Activated T-cell treated with anti-CD3 and anti-CD28 coated beads, Interleukin-2, amount 50 U/mL, for 72 hours (primary cell): ENCODE data around the gene TMEM171. TPM values are rescaled to one million over a fixed set of nuclear protein-coding genes. Genes with fewer than 3 reads are reported as not detected.

Source experiments
- ATAC-seq, 2 donors: fragments of 150-1000 bp; cut with Tn5 transposase; replicated peaks in 1 of 2; 2 replicates each; pipeline ENCODE4 v1.10.0; 2021; ENCODE audit warnings: moderate library complexity in 2 of 2, mild to moderate bottlenecking in 1 of 2
- DNase-seq, 2 donors: peaks; one replicate each; pipeline ENCODE4 v3.0.0; 2021 to 2022; ENCODE audit warnings: mixed read lengths in 1 of 2
- H3K27ac Mint-ChIP-seq: one replicate; pipeline ENCODE4 v1.8.0; 2022; ENCODE audit warnings: mild to moderate bottlenecking, moderate library complexity, mixed read lengths
- H3K27me3 Mint-ChIP-seq: one replicate; pipeline ENCODE4 v1.8.0; 2022; ENCODE audit warnings: low read depth, mixed read lengths
- H3K36me3 Mint-ChIP-seq, 2 donors: one replicate each; pipeline ENCODE4 v1.8.0; 2022; ENCODE audit warnings: mixed read lengths in 2 of 2, mild to moderate bottlenecking in 1 of 2; ENCODE audit not compliant: insufficient read depth in 2 of 2
- H3K4me1 Mint-ChIP-seq: one replicate; pipeline ENCODE4 v1.8.0; 2022; ENCODE audit warnings: low read depth, mixed read lengths
- H3K4me3 Mint-ChIP-seq, 2 donors: one replicate each; pipeline ENCODE4 v1.8.0; 2022; ENCODE audit warnings: mild to moderate bottlenecking in 2 of 2, mixed read lengths in 2 of 2, moderate library complexity in 2 of 2
- H3K9me3 Mint-ChIP-seq, 2 donors: one replicate each; pipeline ENCODE4 v1.8.0; 2022; ENCODE audit warnings: mixed read lengths in 2 of 2
- total RNA-seq, 2 donors: library from RNA; stranded (reverse); gene quantifications; one replicate each; pipeline ENCODE4 v1.2.3, GENCODE V29; 2022

Gene TMEM171
- total RNA-seq, 2 donors from 2014 or later, result not detected

DNA sequence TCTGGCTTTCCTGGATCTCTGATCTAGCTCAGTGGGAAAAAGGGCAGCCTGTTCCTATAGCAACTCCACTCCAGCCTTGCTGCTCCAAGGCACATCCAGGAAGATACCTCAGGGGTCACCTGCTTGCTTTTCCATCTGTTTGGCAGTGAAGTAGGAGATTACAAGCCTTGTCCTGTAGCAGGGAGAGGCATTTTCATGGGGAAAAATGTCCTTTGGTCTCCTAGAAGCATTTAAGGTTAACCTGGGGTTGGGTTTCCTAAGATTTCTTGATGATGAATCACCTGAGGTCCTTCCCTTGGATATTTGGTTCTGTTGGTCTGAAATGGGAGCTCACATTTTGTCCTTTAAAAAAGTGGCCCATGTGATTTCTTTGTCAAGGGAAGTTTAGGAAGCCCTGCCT, 51.1 kb downstream of the TMEM171 start:
- H3K27ac Mint-ChIP-seq, result no peak overlapping the region
- DNase-seq (no peak), ATAC-seq (no peak)
- H3K9me3 Mint-ChIP-seq, result no peaks in the 10 kb centered on the region
- H3K4me3 Mint-ChIP-seq, result no peak overlapping the region
- peaks cover 0 to 2% of the 10 kb centered on the region in 2 donors for H3K36me3 Mint-ChIP-seq
- no peaks in the 10 kb centered on the region for H3K4me1 Mint-ChIP-seq
- H3K27me3 Mint-ChIP-seq, result peaks cover 96% of the 10 kb centered on the region

- ATAC-seq, result no peak
- no peaks in the 10 kb centered on the region for H3K9me3 Mint-ChIP-seq
- peaks cover 96% of the 10 kb centered on the region for H3K27me3 Mint-ChIP-seq
- H3K27ac Mint-ChIP-seq, result no peak within 1 kb of the TSS
- DNase-seq, result no peak
- H3K36me3 Mint-ChIP-seq, result peaks cover 0 to 2% of the 10 kb centered on the region in 2 donors
- H3K4me3 Mint-ChIP-seq, result no peak within 1 kb of the TSS
- H3K4me1 Mint-ChIP-seq, result no peaks in the 10 kb centered on the region
These were observed 52.6 kb downstream of the TMEM171 start, which contains the start of gene TMEM174 for GRCh38 chr5:73172951-73173350. TMEM174 (plus strand) TSS chr5:73173193; CDS start chr5:73173244, 51 bp downstream.

- DNase-seq (no peak), ATAC-seq (no peak)
- H3K4me3 Mint-ChIP-seq, result no peak overlapping the region
- no peaks in the 10 kb centered on the region for H3K9me3 Mint-ChIP-seq
- H3K36me3 Mint-ChIP-seq, result peaks cover 0 to 2% of the 10 kb centered on the region in 2 donors
- H3K4me1 Mint-ChIP-seq, result no peaks in the 10 kb centered on the region
- H3K27ac Mint-ChIP-seq, result no peak overlapping the region
- H3K27me3 Mint-ChIP-seq, result peaks cover 96% of the 10 kb centered on the region
These were observed 53.9 kb downstream of the TMEM171 start for GRCh38 chr5:73174100-73174815.

- H3K27me3 Mint-ChIP-seq, result peaks cover 96% of the 10 kb centered on the region
- no peaks in the 10 kb centered on the region for H3K36me3 Mint-ChIP-seq
- H3K27ac Mint-ChIP-seq, result no peak overlapping the region
- no peaks in the 10 kb centered on the region for H3K9me3 Mint-ChIP-seq
- H3K4me3 Mint-ChIP-seq, result no peak overlapping the region
- DNase-seq (no peak), ATAC-seq (no peak)
- no peaks in the 10 kb centered on the region for H3K4me1 Mint-ChIP-seq
These were observed 55.9 kb downstream of the TMEM171 start for GRCh38 chr5:73176250-73176649.

GRCh38 chr5:73178265-73178664, 57.9 kb downstream of the TMEM171 start:
- DNase-seq (no peak), ATAC-seq (peak in 1 of 2 donors; percentile 79)
- peaks cover 0 to 2% of the 10 kb centered on the region in 2 donors for H3K36me3 Mint-ChIP-seq
- H3K27ac Mint-ChIP-seq, result no peak overlapping the region
- H3K9me3 Mint-ChIP-seq, result no peaks in the 10 kb centered on the region
- H3K27me3 Mint-ChIP-seq, result peaks cover 96% of the 10 kb centered on the region
- H3K4me3 Mint-ChIP-seq, result no peak overlapping the region
- no peaks in the 10 kb centered on the region for H3K4me1 Mint-ChIP-seq

DNA sequence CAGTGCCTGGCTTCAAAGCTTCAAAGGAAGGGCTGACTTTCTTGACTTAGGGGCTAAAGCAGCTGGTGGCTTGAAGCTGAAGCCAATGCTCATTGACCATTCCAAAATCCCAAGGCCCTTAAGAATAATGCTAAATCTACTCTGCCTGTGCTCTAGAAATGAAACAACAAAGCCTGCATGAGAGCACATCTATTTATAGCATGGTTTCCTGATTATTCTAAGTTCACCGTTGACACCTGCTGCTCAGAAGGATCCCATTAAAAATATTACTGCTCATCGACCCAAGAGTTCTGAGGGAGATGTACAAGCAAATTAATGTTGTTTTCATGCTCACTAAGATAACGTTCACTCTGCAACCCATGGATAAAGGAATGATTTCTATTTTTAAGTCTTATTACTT, 59.4 kb downstream of the TMEM171 start:
- peaks cover 4 to 6% of the 10 kb centered on the region in 2 donors for H3K36me3 Mint-ChIP-seq
- H3K9me3 Mint-ChIP-seq, result peaks cover 3% of the 10 kb centered on the region in 2 donors

DNA sequence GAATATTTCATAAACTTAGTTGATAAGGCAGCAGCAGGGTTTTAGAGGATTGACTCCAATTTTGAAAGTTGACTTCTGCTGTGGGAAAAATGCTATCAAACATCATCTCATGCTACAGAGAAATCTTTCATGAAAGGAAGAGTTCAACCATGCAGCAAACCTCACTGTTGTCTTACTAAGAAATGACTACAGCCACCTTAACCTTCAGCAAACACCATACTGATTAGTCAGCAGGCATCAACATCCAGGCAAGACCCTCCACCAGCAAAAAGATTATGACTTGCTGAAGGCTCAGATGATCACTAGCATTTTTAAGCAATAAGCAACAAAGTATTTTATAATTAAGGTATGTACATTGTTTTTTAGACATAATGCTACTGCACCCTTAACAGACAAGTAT, 60.2 kb downstream of the TMEM171 start:
- H3K4me1 Mint-ChIP-seq, result no peaks in the 10 kb centered on the region
- DNase-seq, result no peak
- no peak for ATAC-seq

More for the DNA sequence above, 59.4 kb downstream of the TMEM171 start:
- Mint-ChIP-seq H3K27ac (no peak overlapping the region), H3K4me1 (no peaks in the 10 kb centered on the region), H3K4me3 (no peak overlapping the region), H3K27me3 (peaks cover 96% of the 10 kb centered on the region)
- ATAC-seq (no peak), DNase-seq (no peak)

More for the DNA sequence above, 60.2 kb downstream of the TMEM171 start:
- no peak overlapping the region for H3K4me3 Mint-ChIP-seq
- peaks cover 6 to 7% of the 10 kb centered on the region in 2 donors for H3K36me3 Mint-ChIP-seq
- peaks cover 3 to 5% of the 10 kb centered on the region in 2 donors for H3K9me3 Mint-ChIP-seq
- no peak overlapping the region for H3K27ac Mint-ChIP-seq
- peaks cover 91% of the 10 kb centered on the region for H3K27me3 Mint-ChIP-seq

Other genes starting within 250 kb of the TMEM171 start
- 1 to 10 TPM; 2.3 to 2.4 TPM for gene FCHO2, start 164.5 kb upstream of the TMEM171 start, total RNA-seq
- gene TMEM174, start 52.6 kb downstream of the TMEM171 start, total RNA-seq, result not detected